K562 (cell line): ENCODE data around the gene IRAK2. TPM values are rescaled to one million over a fixed set of nuclear protein-coding genes. Genes with fewer than 3 reads are reported as not detected.

ENCODE experiments used
- ADNP ChIP-seq: fragments of 200-800 bp; sonication (Bioruptor generic); IDR thresholded peaks from 2 replicates; pipeline ENCODE4 v1.6.1; 2016; ENCODE audit warnings: missing genetic modification characterization, missing compliant biosample characterization
- BRD9 ChIP-seq: fragments of 450-650 bp; IDR thresholded peaks from 2 replicates; pipeline ENCODE4 v1.6.1; 2018; ENCODE audit warnings: low read depth; ENCODE audit not compliant: partially characterized antibody
- CC2D1A ChIP-seq: fragments of 450-650 bp; IDR thresholded peaks from 2 replicates; pipeline ENCODE4 v1.6.1; 2017; ENCODE audit warnings: mild to moderate bottlenecking
- CHD4 ChIP-seq: fragments of 200-600 bp; sonication (generic); IDR thresholded peaks from 3 replicates; pipeline ENCODE4 v1.6.1; 2012; ENCODE audit warnings: low read depth, mild to moderate bottlenecking, mixed read lengths, low read length, inconsistent platforms; ENCODE audit not compliant: insufficient read depth, insufficient replicate concordance, poor library complexity, severe bottlenecking
- E2F3 ChIP-seq: fragments of 250-450 bp; sonication (Bioruptor Pico); IDR thresholded peaks from 2 replicates; pipeline ENCODE4 v1.4.0; 2020; ENCODE audit warnings: mild to moderate bottlenecking
- HDAC2 ChIP-seq: fragments of 450-650 bp; IDR thresholded peaks from 2 replicates; pipeline ENCODE4 v1.6.1; 2016; ENCODE audit warnings: mild to moderate bottlenecking
- IFI16 ChIP-seq: fragments of 250-450 bp; sonication (Bioruptor Pico); IDR thresholded peaks from 2 replicates; pipeline ENCODE4 v2.1.2; 2022; ENCODE audit warnings: mild to moderate bottlenecking, inconsistent platforms
- NFRKB ChIP-seq: fragments of 450-650 bp; IDR thresholded peaks from 2 replicates; pipeline ENCODE4 v1.6.1; 2016; ENCODE audit warnings: low read depth
- POLR2H ChIP-seq: IDR thresholded peaks from 2 replicates; pipeline ENCODE4 v1.6.1; 2016; ENCODE audit warnings: missing genetic modification characterization, low read depth, mild to moderate bottlenecking, control low read depth, missing compliant biosample characterization, moderate library complexity
- TRIM28 ChIP-seq: fragments of 450-650 bp; IDR thresholded peaks from 2 replicates; pipeline ENCODE4 v1.6.1; 2017
- ZKSCAN1 ChIP-seq: fragments of 150-350 bp; IDR thresholded peaks from 2 replicates; pipeline ENCODE4 v1.6.1; 2016; ENCODE audit warnings: low read depth, low read length
- ZNF165 ChIP-seq: fragments of 250-450 bp; sonication (Bioruptor Pico); IDR thresholded peaks from 2 replicates; pipeline ENCODE4 v1.4.0; 2020; ENCODE audit warnings: borderline replicate concordance
- ZNF175 ChIP-seq: fragments of 200-800 bp; sonication (Bioruptor generic); IDR thresholded peaks from 2 replicates; pipeline ENCODE4 v1.6.1; 2016; ENCODE audit warnings: low read depth, mild to moderate bottlenecking, missing genetic modification characterization, missing compliant biosample characterization
- ZNF41 ChIP-seq: fragments of 250-450 bp; sonication (Bioruptor Pico); conservative IDR thresholded peaks from 2 replicates; pipeline ENCODE4 v1.4.0; 2020; ENCODE audit warnings: mild to moderate bottlenecking
- polyA plus RNA-seq, 8 experiments: library from polyadenylated mRNA; depleted of rRNA in 4 of 8; stranded (reverse) in 5 of 8; unstranded in 3 of 8; fragments of >200 nt; fragmentation: Nextera tagmentation in 2 of 8; fragmentation: Illumina TruSeq in 1 of 8; extraction: Ambion mirVana in 2 of 8; extraction: Trizol in 1 of 8; gene quantifications; 2 replicates each; pipeline versions ENCODE4 v1.2.1 to v1.2.3, GENCODE V29; 2011 to 2014; ENCODE audit warnings: inconsistent platforms in 1 of 8, missing spikeins in 1 of 8
- total RNA-seq, 7 experiments: library from RNA; depleted of rRNA in 6 of 7; stranded (reverse); fragments of >200 nt in 6 of 7; fragmentation: Illumina TruSeq in 2 of 7; extraction: Trizol in 2 of 7; gene quantifications; 2 replicates each; pipeline versions ENCODE4 v1.2.1 to v1.2.3, GENCODE V29; 2011 to 2021; ENCODE audit warnings: low replicate concordance in 1 of 7
- TF ChIP-seq, protein P1 (sequence below), 2 experiments: fragments of 450-650 bp; IDR thresholded peaks; 2 replicates each; pipeline ENCODE4 v1.6.1; 2016
- TF ChIP-seq, protein P2 (sequence below): fragments of 450-650 bp; IDR thresholded peaks from 2 replicates; pipeline ENCODE4 v1.6.1; 2017; ENCODE audit warnings: antibody characterized with exemption, mild to moderate bottlenecking
- TF ChIP-seq, protein P3 (sequence below): fragments of 250-450 bp; sonication (Bioruptor Pico); IDR thresholded peaks from 2 replicates; pipeline ENCODE4 v1.4.0; 2020

The IRAK2 gene
- total and polyA plus RNA-seq, 9 of the 15 experiments (the other 6 are each of a cell fraction or from before 2014, with no cell fraction given): 0.42 to 4.4 (median 2.7) TPM

DNA sequence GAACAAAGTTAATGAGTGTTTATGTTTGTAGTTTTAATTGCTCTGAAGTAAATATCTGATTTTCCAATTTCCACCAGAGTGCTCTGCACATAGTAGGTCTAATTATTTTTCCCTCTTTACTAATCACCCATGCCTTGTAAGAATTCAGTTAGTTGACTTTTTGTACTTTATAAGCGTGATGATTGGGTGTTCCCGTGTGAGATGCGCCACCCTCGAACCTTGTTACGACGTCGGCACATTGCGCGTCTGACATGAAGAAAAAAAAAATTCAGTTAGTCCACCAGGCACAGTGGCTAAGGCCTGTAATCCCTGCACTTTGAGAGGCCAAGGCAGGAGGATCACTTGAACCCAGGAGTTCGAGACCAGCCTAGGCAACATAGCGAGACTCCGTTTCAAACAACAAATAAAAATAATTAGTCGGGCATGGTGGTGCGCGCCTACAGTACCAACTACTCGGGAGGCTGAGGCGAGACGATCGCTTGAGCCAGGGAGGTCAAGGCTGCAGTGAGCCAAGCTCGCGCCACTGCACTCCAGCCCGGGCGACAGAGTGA, 23.6 kb upstream of the IRAK2 start (continued):
- TF ChIP-seq, protein P1, sequence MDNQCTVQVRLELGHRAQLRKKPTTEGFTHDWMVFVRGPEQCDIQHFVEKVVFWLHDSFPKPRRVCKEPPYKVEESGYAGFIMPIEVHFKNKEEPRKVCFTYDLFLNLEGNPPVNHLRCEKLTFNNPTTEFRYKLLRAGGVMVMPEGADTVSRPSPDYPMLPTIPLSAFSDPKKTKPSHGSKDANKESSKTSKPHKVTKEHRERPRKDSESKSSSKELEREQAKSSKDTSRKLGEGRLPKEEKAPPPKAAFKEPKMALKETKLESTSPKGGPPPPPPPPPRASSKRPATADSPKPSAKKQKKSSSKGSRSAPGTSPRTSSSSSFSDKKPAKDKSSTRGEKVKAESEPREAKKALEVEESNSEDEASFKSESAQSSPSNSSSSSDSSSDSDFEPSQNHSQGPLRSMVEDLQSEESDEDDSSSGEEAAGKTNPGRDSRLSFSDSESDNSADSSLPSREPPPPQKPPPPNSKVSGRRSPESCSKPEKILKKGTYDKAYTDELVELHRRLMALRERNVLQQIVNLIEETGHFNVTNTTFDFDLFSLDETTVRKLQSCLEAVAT (IDR thresholded peaks at IDR 0.05): peak in 1 of 2 experiments; percentile 98; a peak in 2 of 4 replicates
- TF ChIP-seq CC2D1A (peak; percentile 46; the same call in 1 of the 2 replicates), ZNF41 (CRISPR knock-in tag) (0 out of 2 replicates have a peak, but pooled peaks have one; percentile 11), NFRKB (peak; percentile 18; the same call in 1 of the 2 replicates), CHD4 (peak; percentile 97), ADNP (peak; percentile 63; the same call in 1 of the 2 replicates), POLR2H (no peak), HDAC2 (peak; percentile 47; the same call in 1 of the 2 replicates), ZNF165 (CRISPR knock-in tag) (0 out of 2 replicates have a peak, but pooled peaks have one; percentile 23), E2F3 (CRISPR knock-in tag) (0 out of 2 replicates have a peak, but pooled peaks have one; percentile 46), ZNF175 (CRISPR knock-in tag) (no peak), ZKSCAN1 (peak; percentile 100), BRD9 (peak; percentile 43), TRIM28 (0 out of 2 replicates have a peak, but pooled peaks have one; percentile 61), IFI16 (CRISPR knock-in tag) (peak; percentile 24; the same call in 1 of the 2 replicates)
- TF ChIP-seq, protein P2, sequence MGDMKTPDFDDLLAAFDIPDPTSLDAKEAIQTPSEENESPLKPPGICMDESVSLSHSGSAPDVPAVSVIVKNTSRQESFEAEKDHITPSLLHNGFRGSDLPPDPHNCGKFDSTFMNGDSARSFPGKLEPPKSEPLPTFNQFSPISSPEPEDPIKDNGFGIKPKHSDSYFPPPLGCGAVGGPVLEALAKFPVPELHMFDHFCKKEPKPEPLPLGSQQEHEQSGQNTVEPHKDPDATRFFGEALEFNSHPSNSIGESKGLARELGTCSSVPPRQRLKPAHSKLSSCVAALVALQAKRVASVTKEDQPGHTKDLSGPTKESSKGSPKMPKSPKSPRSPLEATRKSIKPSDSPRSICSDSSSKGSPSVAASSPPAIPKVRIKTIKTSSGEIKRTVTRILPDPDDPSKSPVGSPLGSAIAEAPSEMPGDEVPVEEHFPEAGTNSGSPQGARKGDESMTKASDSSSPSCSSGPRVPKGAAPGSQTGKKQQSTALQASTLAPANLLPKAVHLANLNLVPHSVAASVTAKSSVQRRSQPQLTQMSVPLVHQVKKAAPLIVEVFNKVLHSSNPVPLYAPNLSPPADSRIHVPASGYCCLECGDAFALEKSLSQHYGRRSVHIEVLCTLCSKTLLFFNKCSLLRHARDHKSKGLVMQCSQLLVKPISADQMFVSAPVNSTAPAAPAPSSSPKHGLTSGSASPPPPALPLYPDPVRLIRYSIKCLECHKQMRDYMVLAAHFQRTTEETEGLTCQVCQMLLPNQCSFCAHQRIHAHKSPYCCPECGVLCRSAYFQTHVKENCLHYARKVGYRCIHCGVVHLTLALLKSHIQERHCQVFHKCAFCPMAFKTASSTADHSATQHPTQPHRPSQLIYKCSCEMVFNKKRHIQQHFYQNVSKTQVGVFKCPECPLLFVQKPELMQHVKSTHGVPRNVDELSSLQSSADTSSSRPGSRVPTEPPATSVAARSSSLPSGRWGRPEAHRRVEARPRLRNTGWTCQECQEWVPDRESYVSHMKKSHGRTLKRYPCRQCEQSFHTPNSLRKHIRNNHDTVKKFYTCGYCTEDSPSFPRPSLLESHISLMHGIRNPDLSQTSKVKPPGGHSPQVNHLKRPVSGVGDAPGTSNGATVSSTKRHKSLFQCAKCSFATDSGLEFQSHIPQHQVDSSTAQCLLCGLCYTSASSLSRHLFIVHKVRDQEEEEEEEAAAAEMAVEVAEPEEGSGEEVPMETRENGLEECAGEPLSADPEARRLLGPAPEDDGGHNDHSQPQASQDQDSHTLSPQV: peak; percentile 20; the same call in 1 of the 2 replicates
- TF ChIP-seq, protein P3, sequence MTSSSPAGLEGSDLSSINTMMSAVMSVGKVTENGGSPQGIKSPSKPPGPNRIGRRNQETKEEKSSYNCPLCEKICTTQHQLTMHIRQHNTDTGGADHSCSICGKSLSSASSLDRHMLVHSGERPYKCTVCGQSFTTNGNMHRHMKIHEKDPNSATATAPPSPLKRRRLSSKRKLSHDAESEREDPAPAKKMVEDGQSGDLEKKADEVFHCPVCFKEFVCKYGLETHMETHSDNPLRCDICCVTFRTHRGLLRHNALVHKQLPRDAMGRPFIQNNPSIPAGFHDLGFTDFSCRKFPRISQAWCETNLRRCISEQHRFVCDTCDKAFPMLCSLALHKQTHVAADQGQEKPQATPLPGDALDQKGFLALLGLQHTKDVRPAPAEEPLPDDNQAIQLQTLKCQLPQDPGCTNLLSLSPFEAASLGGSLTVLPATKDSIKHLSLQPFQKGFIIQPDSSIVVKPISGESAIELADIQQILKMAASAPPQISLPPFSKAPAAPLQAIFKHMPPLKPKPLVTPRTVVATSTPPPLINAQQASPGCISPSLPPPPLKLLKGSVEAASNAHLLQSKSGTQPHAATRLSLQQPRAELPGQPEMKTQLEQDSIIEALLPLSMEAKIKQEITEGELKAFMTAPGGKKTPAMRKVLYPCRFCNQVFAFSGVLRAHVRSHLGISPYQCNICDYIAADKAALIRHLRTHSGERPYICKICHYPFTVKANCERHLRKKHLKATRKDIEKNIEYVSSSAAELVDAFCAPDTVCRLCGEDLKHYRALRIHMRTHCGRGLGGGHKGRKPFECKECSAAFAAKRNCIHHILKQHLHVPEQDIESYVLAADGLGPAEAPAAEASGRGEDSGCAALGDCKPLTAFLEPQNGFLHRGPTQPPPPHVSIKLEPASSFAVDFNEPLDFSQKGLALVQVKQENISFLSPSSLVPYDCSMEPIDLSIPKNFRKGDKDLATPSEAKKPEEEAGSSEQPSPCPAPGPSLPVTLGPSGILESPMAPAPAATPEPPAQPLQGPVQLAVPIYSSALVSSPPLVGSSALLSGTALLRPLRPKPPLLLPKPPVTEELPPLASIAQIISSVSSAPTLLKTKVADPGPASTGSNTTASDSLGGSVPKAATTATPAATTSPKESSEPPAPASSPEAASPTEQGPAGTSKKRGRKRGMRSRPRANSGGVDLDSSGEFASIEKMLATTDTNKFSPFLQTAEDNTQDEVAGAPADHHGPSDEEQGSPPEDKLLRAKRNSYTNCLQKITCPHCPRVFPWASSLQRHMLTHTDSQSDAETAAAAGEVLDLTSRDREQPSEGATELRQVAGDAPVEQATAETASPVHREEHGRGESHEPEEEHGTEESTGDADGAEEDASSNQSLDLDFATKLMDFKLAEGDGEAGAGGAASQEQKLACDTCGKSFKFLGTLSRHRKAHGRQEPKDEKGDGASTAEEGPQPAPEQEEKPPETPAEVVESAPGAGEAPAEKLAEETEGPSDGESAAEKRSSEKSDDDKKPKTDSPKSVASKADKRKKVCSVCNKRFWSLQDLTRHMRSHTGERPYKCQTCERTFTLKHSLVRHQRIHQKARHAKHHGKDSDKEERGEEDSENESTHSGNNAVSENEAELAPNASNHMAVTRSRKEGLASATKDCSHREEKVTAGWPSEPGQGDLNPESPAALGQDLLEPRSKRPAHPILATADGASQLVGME: 0 out of 2 replicates have a peak, but pooled peaks have one; percentile 16
